Medulla oblongata (tissue), 1 donor: Measurements from ENCODE around the gene BTBD18.

ENCODE experiments used
- DNase-seq: peaks from one replicate; pipeline ENCODE4 v3.0.0-alpha.2; 2015; ENCODE audit errors: extremely low spot score

The BTBD18 gene

GRCh38 chr11:57751676-57752253, at the start of gene BTBD18:
BTBD18 (minus strand) TSS chr11:57751819; CDS start chr11:57751188, 631 bp downstream.
- DNase-seq = peak; percentile 62

- DNase-seq = no peak
Observed at GRCh38 chr11:57801183-57801485, 49.5 kb upstream of the BTBD18 start.

- peak; percentile 91 for DNase-seq
Observed at GRCh38 chr11:57800444-57801182, 49.0 kb upstream of the BTBD18 start.

- DNase-seq = no peak
Observed at GRCh38 chr11:57798905-57799559, 47.4 kb upstream of the BTBD18 start.

- DNase-seq = no peak
Observed at GRCh38 chr11:57793351-57794115, 41.9 kb upstream of the BTBD18 start.

- DNase-seq = peak; percentile 60
Observed at GRCh38 chr11:57792870-57793269, 41.3 kb upstream of the BTBD18 start.

GRCh38 chr11:57792060-57792541, 40.5 kb upstream of the BTBD18 start:
- DNase-seq = peak; percentile 86

- DNase-seq = no peak
Observed at GRCh38 chr11:57791321-57792059, 39.9 kb upstream of the BTBD18 start.

GRCh38 chr11:57788703-57789088, 37.1 kb upstream of the BTBD18 start:
- no peak for DNase-seq

- DNase-seq = peak; percentile 79
Observed at GRCh38 chr11:57787920-57788702, 36.5 kb upstream of the BTBD18 start.

GRCh38 chr11:57787006-57787604, 35.5 kb upstream of the BTBD18 start:
- no peak for DNase-seq

- no peak for DNase-seq
Observed at GRCh38 chr11:57786436-57786835, 34.8 kb upstream of the BTBD18 start.

- no peak for DNase-seq
Observed at GRCh38 chr11:57785072-57785471, 33.5 kb upstream of the BTBD18 start.

- no peak for DNase-seq
Observed at GRCh38 chr11:57781529-57781943, 29.9 kb upstream of the BTBD18 start.

GRCh38 chr11:57779276-57779675, 27.7 kb upstream of the BTBD18 start:
- DNase-seq = peak; percentile 83

GRCh38 chr11:57778318-57779037, 26.9 kb upstream of the BTBD18 start:
- DNase-seq = peak; percentile 89

GRCh38 chr11:57777969-57778317, 26.3 kb upstream of the BTBD18 start:
- DNase-seq = peak; percentile 51

GRCh38 chr11:57776577-57777210, 25.1 kb upstream of the BTBD18 start:
- no peak for DNase-seq

GRCh38 chr11:57776031-57776521, 24.5 kb upstream of the BTBD18 start:
- DNase-seq = no peak
